Breast epithelium (tissue), 3 donors: ENCODE results near the gene SSTR3.

Source experiments
- CTCF ChIP-seq, 3 donors: fragments of 450-650 bp; IDR thresholded peaks; one replicate each; pipeline ENCODE4 v1.5.1; 2016 to 2017; ENCODE audit warnings: antibody characterized with exemption in 3 of 3, mild to moderate bottlenecking in 3 of 3, moderate library complexity in 3 of 3
- POLR2A ChIP-seq: fragments of 450-650 bp; IDR thresholded peaks from one replicate; pipeline ENCODE4 v1.6.1; 2016; ENCODE audit warnings: antibody characterized with exemption, mild to moderate bottlenecking, moderate library complexity

DNA sequence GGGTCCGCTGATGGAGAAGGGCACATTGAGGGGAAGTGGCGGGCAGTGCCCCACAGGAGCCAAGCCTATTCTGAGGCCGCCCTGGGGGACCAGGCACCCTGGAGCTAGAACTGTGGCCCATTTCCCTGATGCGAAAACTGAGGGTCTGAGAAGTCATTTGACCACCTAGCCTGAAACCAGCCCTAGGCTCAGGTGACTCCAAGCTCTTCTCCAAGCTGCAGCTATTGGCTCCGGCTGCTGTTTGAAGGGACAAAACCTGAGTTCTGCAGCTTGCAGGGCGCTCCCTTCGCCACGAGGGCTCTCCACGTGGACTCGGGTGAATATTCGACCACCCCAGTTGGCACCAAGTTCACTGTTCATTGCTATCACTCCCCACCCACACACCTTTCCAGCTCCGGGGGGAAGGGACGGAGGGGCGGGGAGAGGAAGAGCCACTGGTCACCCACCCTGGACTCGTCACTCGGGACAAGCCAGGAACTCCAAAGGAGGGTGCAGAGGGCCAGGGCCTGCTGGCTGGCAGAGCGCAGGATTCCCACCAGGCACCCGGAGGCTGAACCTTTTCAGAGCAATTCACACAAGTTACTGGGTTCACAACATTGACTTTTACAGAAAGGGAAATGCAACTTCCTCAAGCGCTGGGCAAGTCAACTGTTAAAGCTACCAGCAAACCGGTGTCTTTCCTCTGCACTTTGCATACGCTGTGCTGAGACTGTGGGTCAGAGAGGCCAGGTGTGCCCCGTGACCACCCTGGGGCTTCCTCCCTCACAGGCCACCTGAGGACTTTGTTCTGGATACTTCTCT, 32.8 kb upstream of the SSTR3 start:
- no peak for TF ChIP-seq CTCF (IDR thresholded peaks at IDR 0.05)
- no peak for TF ChIP-seq POLR2A
